ENCODE results near the gene NAGPA.

DNA sequence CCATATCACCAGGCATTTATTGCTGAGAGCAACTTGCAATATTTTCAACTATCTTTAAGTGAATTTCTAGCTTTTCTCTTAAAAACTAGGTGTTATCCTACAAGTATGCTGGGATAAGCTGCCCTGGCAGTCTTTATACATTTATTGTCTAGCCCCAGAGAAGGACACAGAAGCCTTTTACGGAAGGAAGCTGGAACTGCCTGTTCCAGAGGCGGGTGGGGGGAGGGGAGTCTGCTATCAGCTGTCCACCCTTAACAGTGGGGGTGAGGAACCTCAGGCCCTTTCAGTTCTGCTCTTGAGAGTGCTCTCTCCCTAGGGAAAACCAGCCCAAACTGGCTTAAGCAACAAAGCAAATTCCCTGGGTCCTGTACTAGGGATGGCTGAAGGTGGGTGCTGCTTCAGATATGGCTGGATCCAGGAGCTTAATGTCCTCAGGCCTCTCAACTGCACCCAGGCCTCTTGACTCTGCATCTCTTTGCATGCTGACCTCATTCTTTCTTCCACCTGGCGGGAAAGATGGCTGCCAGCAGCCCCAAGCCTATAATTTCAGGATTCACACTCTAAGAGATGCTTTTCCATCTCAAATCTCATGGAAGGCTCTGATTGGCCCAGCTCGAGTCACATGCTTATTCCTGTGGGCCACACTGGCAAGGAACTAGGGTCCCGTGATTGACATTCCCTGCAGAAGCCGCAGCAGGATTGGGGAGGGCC lies 16.6 kb downstream of the NAGPA start:
- TF ChIP-seq, protein P1, sequence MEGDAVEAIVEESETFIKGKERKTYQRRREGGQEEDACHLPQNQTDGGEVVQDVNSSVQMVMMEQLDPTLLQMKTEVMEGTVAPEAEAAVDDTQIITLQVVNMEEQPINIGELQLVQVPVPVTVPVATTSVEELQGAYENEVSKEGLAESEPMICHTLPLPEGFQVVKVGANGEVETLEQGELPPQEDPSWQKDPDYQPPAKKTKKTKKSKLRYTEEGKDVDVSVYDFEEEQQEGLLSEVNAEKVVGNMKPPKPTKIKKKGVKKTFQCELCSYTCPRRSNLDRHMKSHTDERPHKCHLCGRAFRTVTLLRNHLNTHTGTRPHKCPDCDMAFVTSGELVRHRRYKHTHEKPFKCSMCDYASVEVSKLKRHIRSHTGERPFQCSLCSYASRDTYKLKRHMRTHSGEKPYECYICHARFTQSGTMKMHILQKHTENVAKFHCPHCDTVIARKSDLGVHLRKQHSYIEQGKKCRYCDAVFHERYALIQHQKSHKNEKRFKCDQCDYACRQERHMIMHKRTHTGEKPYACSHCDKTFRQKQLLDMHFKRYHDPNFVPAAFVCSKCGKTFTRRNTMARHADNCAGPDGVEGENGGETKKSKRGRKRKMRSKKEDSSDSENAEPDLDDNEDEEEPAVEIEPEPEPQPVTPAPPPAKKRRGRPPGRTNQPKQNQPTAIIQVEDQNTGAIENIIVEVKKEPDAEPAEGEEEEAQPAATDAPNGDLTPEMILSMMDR (IDR thresholded peaks at IDR 0.05) = no peak
- no peak for TF ChIP-seq POLR2A (IDR thresholded peaks at IDR 0.05)

All from esophagus squamous epithelium (tissue), 4 donors.